GM19035 (cell line): ENCODE results near the gene CEP128.

Experiments used
- ATAC-seq: cut with Tn5 transposase; IDR thresholded peaks from one replicate; pipeline ENCODE4 v1.9.1; 2021; ENCODE audit not compliant: unreplicated experiment

Gene CEP128

GRCh38 chr14:80621701-80622100, 319.8 kb downstream of the CEP128 start:
- ATAC-seq = peak; percentile 96

- ATAC-seq = no peak
Observed at GRCh38 chr14:80620434-80620833, 321.1 kb downstream of the CEP128 start.

- ATAC-seq = no peak
Observed at GRCh38 chr14:80618751-80619329, 322.7 kb downstream of the CEP128 start.

DNA sequence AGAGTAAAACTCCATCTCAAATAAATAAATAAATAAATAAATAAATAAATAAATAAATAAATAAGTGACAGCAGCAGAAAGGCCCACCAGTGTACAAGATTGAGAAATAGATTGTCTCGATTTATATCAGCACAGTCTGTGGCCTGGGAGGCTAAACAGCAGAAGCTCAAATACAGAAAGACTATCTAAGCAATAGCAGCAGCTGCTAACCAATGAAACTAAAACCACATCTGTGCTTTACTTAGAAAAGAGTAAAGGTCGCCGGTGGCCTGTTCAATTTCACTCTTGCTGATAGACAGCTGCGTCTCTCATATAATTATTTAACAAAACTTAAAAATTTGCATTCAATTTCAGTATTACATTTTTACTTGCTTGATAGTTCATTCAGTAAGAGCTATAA, 325.7 kb downstream of the CEP128 start:
- peak; percentile 98 for ATAC-seq

GRCh38 chr14:80609055-80609454, 332.5 kb downstream of the CEP128 start:
- no peak for ATAC-seq

DNA sequence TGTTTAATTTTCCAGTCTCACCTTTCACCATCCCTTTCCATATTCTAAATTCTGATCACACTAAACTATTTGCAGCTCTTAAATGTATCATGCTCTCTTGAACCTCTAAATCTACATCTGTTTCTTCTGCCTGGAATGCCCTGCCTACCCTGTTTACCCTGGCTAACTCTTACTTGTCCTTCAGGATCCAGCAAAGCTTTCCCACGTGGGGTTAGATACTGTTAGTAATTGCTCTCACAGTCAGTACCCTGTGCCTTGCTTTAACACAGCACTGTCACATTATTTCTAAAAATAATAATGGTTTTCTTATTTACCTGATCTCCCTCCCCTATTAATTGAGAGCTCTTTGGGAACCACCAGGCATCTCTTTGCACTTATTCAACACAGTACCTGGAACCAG, 333.0 kb downstream of the CEP128 start:
- ATAC-seq = no peak

GRCh38 chr14:80607430-80608190, 333.9 kb downstream of the CEP128 start:
- ATAC-seq = no peak

DNA sequence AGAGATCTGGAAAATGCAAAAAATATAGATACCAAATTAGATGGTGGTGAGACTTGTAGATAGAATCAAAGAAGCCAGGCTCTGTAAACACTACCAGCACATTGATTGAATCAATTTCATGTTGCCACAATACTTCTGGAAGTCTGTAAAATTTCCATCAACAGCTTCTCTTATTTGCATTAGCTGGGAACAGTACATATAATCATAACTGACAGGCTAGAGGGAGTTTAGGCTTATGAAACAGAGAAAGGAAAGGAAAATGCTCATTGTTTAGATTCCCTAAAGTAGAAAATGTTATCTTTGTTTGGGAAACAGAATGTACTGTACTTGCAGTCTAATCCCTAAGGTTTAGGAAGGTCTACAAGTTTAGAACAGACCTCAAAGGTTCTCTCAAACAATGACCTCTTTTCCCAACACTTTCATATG, 335.2 kb downstream of the CEP128 start:
- ATAC-seq = no peak

DNA sequence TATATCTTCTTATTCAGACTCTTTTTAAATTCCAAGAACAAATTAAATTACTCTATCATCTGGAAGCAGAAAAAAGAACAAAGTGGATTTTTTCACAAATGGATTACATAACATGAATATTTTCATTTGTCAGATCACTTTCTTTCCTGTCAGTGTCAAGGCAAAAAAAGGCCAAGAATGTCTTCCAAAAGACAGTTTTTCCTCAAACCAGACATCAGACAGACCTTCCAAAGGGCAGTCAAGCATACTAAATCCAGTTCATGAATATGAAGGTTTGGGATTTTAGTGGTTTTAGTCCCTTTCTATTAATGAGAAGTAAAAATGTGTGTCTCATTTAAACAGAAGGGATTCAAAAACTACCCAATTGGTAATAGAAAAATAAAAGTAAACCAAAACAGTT, 336.0 kb downstream of the CEP128 start:
- no peak for ATAC-seq

- no peak for ATAC-seq
Observed at GRCh38 chr14:80602946-80603345, 338.6 kb downstream of the CEP128 start.

DNA sequence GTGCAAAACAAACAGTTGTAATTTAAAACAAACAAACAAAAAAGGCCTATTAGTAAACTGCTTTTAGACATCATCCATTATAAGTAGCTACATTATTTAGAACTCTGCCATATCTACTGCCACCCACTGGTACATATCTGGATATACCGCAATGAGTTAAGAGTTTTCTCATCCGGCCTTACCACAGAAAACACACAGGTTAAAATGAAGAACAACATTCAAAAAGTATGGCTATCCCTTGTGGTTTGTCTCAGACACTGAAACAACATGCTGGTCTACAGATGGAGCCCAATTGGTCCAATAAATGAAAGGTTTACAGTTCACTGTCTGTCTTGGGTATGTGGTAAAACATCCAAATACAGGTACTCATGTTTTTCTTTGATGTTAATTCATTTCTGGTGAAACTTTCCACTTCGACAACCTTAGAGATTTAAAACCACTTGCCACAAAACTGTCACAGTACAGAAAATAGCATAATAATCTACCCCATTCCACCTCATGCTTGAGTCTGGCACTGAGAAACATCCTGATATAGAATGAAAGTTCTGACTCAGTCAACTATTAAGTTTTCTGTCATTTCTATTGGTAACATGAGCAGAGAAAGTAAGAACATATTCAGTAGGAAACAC, 354.3 kb downstream of the CEP128 start:
- peak; percentile 95 for ATAC-seq

DNA sequence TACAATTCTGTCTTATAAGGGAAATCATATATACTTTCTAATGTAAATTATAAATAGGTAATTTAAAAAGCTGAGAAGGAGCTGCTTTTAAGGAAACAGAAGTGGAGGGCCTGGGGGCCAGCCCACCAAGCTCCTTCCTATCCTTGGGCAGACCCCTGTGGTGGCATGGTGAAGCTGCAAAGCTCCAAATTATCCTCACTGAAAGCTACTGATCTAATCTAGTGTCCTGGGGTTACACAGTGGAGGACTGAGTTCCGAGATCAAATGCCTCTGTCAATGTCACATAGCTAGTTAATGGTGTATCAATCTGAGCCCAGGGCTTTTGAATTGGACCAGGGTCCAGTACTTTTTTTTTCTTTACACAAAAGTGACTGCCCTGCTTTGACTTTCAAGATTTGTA, 355.4 kb downstream of the CEP128 start:
- ATAC-seq = no peak

DNA sequence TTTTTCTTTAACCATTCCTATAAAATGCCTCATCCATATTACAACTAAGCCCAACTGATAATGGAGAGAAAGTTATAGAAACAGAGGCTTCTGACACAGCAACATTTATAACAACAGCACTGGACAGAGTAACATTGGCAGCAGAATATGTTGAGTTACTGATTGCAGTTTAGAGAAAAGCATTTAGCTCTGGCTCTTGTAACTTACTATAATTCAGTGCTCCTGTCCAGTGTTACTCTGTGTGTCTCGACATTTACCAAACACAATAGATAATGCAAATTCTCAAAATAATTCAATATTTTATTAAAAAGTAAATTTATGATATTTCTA, 356.1 kb downstream of the CEP128 start:
- ATAC-seq = no peak

- ATAC-seq = no peak
Observed at GRCh38 chr14:80584744-80585505, 356.6 kb downstream of the CEP128 start.

- no peak for ATAC-seq
Observed at GRCh38 chr14:80577599-80577998, 363.9 kb downstream of the CEP128 start.

- ATAC-seq = no peak
Observed at GRCh38 chr14:80576401-80576800, 365.1 kb downstream of the CEP128 start.

- no peak for ATAC-seq
Observed at GRCh38 chr14:80575763-80576162, 365.8 kb downstream of the CEP128 start.

DNA sequence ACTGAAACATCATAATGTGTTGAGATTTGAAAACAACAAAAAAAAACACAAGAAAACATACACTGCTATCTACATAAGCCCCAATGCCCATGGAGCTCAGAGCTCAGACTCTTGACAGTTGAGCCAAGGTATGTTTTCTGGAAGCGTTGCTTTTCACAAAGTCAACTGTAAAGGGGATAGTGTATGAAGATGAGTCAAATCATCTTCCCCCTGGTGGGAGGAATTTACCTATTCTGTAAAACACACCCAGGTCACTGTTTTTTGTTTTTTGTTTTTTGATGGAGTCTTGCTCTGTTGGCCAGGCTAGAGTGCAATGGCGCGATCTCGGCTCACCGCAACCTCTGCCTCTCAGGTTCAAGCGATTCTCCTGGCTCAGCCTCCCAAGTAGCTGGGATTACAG, 368.9 kb downstream of the CEP128 start:
- no peak for ATAC-seq

DNA sequence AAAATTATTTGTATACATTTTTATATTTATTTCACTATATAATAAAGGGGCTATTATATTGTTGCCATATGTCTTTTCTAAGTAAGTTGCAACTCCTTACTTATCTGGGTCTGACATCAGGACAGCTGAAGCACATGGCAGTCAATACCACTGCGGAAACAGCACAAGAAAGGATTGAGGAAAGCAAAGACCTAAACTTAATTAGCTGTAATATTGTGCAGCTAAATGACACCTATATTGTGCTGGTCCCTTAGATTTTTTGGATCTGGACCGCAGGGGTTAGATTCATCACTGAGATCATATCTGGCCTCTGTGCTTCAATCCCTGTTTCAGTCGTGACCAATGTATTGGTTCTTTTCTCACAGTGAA, 370.6 kb downstream of the CEP128 start:
- no peak for ATAC-seq

GRCh38 chr14:80567905-80568536, 373.5 kb downstream of the CEP128 start:
- ATAC-seq = no peak

DNA sequence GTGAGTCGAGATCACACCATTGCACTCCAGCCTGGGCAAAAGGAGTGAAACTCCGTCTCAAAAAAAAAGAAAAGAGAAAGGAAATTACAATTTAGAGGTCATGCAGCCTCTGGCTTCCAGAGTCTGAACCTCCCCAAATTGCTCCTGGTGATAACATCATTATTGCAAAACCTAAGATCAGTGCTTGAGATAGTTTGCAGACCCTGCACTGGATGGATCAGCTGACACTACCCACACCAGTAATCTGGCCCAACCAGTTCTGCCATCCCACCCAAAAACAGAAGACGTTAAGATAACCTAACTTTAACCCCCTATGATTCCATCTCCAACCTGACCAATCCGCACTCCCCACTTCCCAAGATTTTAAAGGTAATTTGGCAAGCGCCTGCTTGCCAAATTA, 376.5 kb downstream of the CEP128 start:
- ATAC-seq = no peak
